C4-2B (cell line): ENCODE data around the gene SLC22A25.

ENCODE experiments used
- CTCF ChIP-seq: fragments of 450-650 bp; conservative IDR thresholded peaks from 2 replicates; pipeline ENCODE4 v1.5.1; 2017; ENCODE audit warnings: mild to moderate bottlenecking
- ZFX ChIP-seq: fragments of 450-650 bp; IDR thresholded peaks from 2 replicates; pipeline ENCODE4 v1.6.1; 2017

- TF ChIP-seq CTCF (no peak), ZFX (no peak)
These were observed 33.3 kb downstream of the SLC22A25 start for GRCh38 chr11:63210111-63210510.
